GM12892 (cell line): ENCODE data around the gene CCDC141.

Experiments used
- POLR2A ChIP-seq: IDR thresholded peaks from 2 replicates; pipeline ENCODE4 v1.6.1; 2011; ENCODE audit warnings: low read depth, low read length, control low read depth
- POLR2AphosphoS5 ChIP-seq: IDR thresholded peaks from 2 replicates; pipeline ENCODE4 v1.6.1; 2011; ENCODE audit warnings: low read depth, low read length, control low read depth
- TAF1 ChIP-seq: IDR thresholded peaks from 2 replicates; pipeline ENCODE4 v1.6.1; 2011; ENCODE audit warnings: low read depth, mild to moderate bottlenecking, control low read depth, low read length, borderline replicate concordance

GRCh38 chr2:179082697-179083096 is 32.8 kb upstream of the CCDC141 start:
- no peak for TF ChIP-seq POLR2AphosphoS5
- TF ChIP-seq POLR2A: no peak
- no peak for TF ChIP-seq TAF1
